Mammary epithelial cell (primary cell): ENCODE data around the gene ANKRD11.

Source experiments
- EZH2 ChIP-seq: IDR thresholded peaks from 2 replicates; pipeline ENCODE4 v1.6.1; 2012; ENCODE audit warnings: low read length, inconsistent platforms, borderline replicate concordance
- TF ChIP-seq, protein P1 (sequence below), 2 donors: IDR thresholded peaks in 1 of 2; conservative IDR thresholded peaks in 1 of 2; 2 replicates each; pipeline ENCODE4 v1.5.1; 2011 to 2012; ENCODE audit warnings: inconsistent platforms in 2 of 2, low read length in 2 of 2, mild to moderate bottlenecking in 2 of 2, control low read depth in 1 of 2, low read depth in 1 of 2; ENCODE audit not compliant: insufficient read depth in 1 of 2; ENCODE audit errors: extremely low read depth in 1 of 2

DNA sequence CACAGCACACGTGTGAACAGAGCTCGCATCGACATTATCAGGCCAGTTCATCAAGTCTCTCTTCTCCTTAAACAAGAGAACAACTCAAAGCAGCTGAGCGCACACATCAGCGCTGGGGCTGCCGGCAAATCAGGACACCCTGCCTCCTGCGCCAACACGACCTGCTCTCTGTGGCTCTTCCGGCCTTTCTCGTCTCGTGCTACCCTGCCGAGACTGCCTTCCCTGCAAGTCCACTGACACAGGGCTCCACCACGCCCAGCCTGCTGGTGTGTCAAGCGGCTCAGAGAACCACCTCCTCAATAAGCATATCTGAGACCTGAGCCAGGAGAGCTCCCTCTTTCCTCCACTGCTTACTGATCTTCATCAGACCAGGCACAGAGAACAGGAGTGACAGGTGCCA, 176.0 kb downstream of the ANKRD11 start:
- TF ChIP-seq, protein P1, sequence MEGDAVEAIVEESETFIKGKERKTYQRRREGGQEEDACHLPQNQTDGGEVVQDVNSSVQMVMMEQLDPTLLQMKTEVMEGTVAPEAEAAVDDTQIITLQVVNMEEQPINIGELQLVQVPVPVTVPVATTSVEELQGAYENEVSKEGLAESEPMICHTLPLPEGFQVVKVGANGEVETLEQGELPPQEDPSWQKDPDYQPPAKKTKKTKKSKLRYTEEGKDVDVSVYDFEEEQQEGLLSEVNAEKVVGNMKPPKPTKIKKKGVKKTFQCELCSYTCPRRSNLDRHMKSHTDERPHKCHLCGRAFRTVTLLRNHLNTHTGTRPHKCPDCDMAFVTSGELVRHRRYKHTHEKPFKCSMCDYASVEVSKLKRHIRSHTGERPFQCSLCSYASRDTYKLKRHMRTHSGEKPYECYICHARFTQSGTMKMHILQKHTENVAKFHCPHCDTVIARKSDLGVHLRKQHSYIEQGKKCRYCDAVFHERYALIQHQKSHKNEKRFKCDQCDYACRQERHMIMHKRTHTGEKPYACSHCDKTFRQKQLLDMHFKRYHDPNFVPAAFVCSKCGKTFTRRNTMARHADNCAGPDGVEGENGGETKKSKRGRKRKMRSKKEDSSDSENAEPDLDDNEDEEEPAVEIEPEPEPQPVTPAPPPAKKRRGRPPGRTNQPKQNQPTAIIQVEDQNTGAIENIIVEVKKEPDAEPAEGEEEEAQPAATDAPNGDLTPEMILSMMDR (conservative IDR thresholded peaks at IDR 0.05 in 1 of 2, IDR thresholded peaks at IDR 0.05 in 1 of 2; ENCODE audit: extremely low read depth in 1 of 2, insufficient read depth in 1 of 2, low read depth in 1 of 2, low read length in 2 of 2): no peak
- no peak for TF ChIP-seq EZH2
